Motor neuron (in vitro differentiated cells): ENCODE data around the gene FGR. TPM values are rescaled to one million over a fixed set of nuclear protein-coding genes. Genes with fewer than 3 reads are reported as not detected.

ENCODE experiments used
- ATAC-seq, 8 experiments: fragments of 200-7000 bp; cut with Tn5 transposase; replicated peaks in 6 of 8; 2 replicates each; pipeline ENCODE4 v1.8.0; 2021; ENCODE audit warnings: mild to moderate bottlenecking in 8 of 8, moderate library complexity in 8 of 8
- H3K27ac ChIP-seq, 2 donors: fragments of 250-450 bp; sonication (Bioruptor Pico); 2 replicates each; pipeline ENCODE4 v1.9.0; 2021; ENCODE audit warnings: antibody characterized with exemption in 2 of 2, mild to moderate bottlenecking in 2 of 2, moderate library complexity in 1 of 2
- H3K4me1 ChIP-seq, 2 donors: fragments of 250-450 bp; sonication (Bioruptor Pico); replicated peaks in 1 of 2; 2 replicates each; pipeline ENCODE4 v1.6.1; 2021; ENCODE audit warnings: antibody characterized with exemption in 2 of 2, mild to moderate bottlenecking in 2 of 2, moderate library complexity in 1 of 2
- H3K4me3 ChIP-seq, 5 donors: fragments of 250-450 bp; sonication (Bioruptor Pico); 2 replicates each; pipeline ENCODE4 v1.9.0; 2021; ENCODE audit warnings: antibody characterized with exemption in 5 of 5, mild to moderate bottlenecking in 5 of 5, moderate library complexity in 4 of 5
- WGBS, 10 experiments: fragments of 450-650 bp; shearing (Covaris generic); methylation state at CpG; one replicate each; pipeline ENCODE4 v1.0.0; 2022; 5-methylcytosine and 5-hydroxymethylcytosine counted together
- in situ Hi-C, 9 experiments: fragments of 400-800 bp; cut with MboI; loops; one replicate each; pipeline ENCODE4 v1.15.0; 2021; ENCODE audit warnings: low sequenced_read_pairs in 9 of 9, low pct_unique_long_range_greater_than_20kb in 2 of 9; ENCODE audit not compliant: unreplicated experiment in 9 of 9
- total RNA-seq, 8 experiments: library from RNA; unstranded; fragments of 300-600 nt; gene quantifications; 2 replicates each; pipeline versions ENCODE4 v1.2.3 to v1.2.4, GENCODE V29; 2022

The FGR gene
- total RNA-seq, 8 experiments from 2014 or later, result 0.08 to 0.71 (median 0.18) TPM; not detected in 3

- peaks cover 15 to 26% of the 10 kb centered on the region in 2 donors for H3K4me1 ChIP-seq
- in situ Hi-C loops, result loop anchor here in 1 of 9 experiments (25.0 kb wide), 1 partner anchor 347 kb away; the partner anchor contains the start of gene TMEM222
- peak overlapping the region in 1 of 5 donors; percentile 47 for H3K4me3 ChIP-seq
- no peak overlapping the region for H3K27ac ChIP-seq
- 0 to 80% (median 57%) methylated on average over 1 to 6 of the region's 7 CpGs; no CpG with 5 or more reads in 5 of the 10 experiments for WGBS, 10 experiments
- peak in 7 of 8 experiments; percentile 2 to 38 (median 29) for ATAC-seq
These were observed 24.0 kb upstream of the FGR start for GRCh38 chr1:27658951-27659496.

- H3K4me3 ChIP-seq, result no peak overlapping the region
- peak overlapping the region in 1 of 2 donors; percentile 62 for H3K27ac ChIP-seq
- ATAC-seq, result peak in 2 of 8 experiments; percentile 9 to 13
- peaks cover 15 to 21% of the 10 kb centered on the region in 2 donors for H3K4me1 ChIP-seq
- 67 to 100% (median 78%) methylated on average over 1 to 5 of the region's 7 CpGs; no CpG with 5 or more reads in 3 of the 10 experiments for WGBS, 10 experiments
- in situ Hi-C loops, result loop anchor here in 1 of 9 experiments (25.0 kb wide), 1 partner anchor 344 kb away; the partner anchor contains the start of gene TMEM222
These were observed 21.3 kb upstream of the FGR start for GRCh38 chr1:27656157-27656893.

- WGBS, 10 experiments, result 25 to 83% (median 56%) methylated on average over 1 to 8 of the region's 11 CpGs; no CpG with 5 or more reads in 1 of the 10 experiments
- H3K4me3 ChIP-seq, result no peak overlapping the region
- in situ Hi-C loops, result loop anchor here in 1 of 9 experiments (25.0 kb wide), 1 partner anchor 343 kb away; the partner anchor contains the start of gene TMEM222
- peaks cover 21 to 30% of the 10 kb centered on the region in 2 donors for H3K4me1 ChIP-seq
- H3K27ac ChIP-seq, result peak overlapping the region; percentile 49 to 62
- ATAC-seq, result peak in 3 of 8 experiments; percentile 22 to 34 (median 28)
These were observed 20.4 kb upstream of the FGR start for GRCh38 chr1:27655151-27655937.

GRCh38 chr1:27652111-27652864, 17.3 kb upstream of the FGR start:
- WGBS, 10 experiments, result 61 to 100% (median 96%) methylated on average over 1 to 5 of the region's 5 CpGs; no CpG with 5 or more reads in 1 of the 10 experiments
- ATAC-seq, result no peak
- in situ Hi-C loops, result loop anchor here in 1 of 9 experiments (25.0 kb wide), 1 partner anchor 340 kb away; the partner anchor contains the start of gene TMEM222

GRCh38 chr1:27650539-27651175, 15.7 kb upstream of the FGR start:
- ATAC-seq, result peak; percentile 74 to 94 (median 86)

More at GRCh38 chr1:27652111-27652864, 17.3 kb upstream of the FGR start:
- Histone ChIP-seq H3K27ac (no peak overlapping the region), H3K4me1 (peaks cover 22 to 29% of the 10 kb centered on the region in 2 donors), H3K4me3 (no peak overlapping the region)

GRCh38 chr1:27650171-27650538, 15.2 kb upstream of the FGR start:
- Histone ChIP-seq H3K27ac (no peak overlapping the region), H3K4me1 (peaks cover 13 to 18% of the 10 kb centered on the region in 2 donors), H3K4me3 (no peak overlapping the region)
- in situ Hi-C loops, result loop anchor here in 1 of 9 experiments (25.0 kb wide), 1 partner anchor 338 kb away; the partner anchor contains the start of gene TMEM222
- WGBS, 10 experiments, result 0 to 88% (median 70%) methylated on average over 1 of the region's 1 CpG; no CpG with 5 or more reads in 6 of the 10 experiments
- peak in 2 of 8 experiments; percentile 12 for ATAC-seq

More at GRCh38 chr1:27650539-27651175, 15.7 kb upstream of the FGR start:
- no peak overlapping the region for H3K4me3 ChIP-seq
- H3K27ac ChIP-seq, result no peak overlapping the region
- peaks cover 18 to 23% of the 10 kb centered on the region in 2 donors for H3K4me1 ChIP-seq
- in situ Hi-C loops, result loop anchor here in 1 of 9 experiments (25.0 kb wide), 1 partner anchor 338 kb away; the partner anchor contains the start of gene TMEM222
- WGBS, 10 experiments, result 0 to 57% (median 47%) methylated on average over 1 to 6 of the region's 7 CpGs; no CpG with 5 or more reads in 3 of the 10 experiments

- in situ Hi-C loops, result loop anchor here in 1 of 9 experiments (25.0 kb wide), 1 partner anchor 237 kb away; no protein-coding TSS in a partner anchor
These were observed 14.3 kb upstream of the FGR start for GRCh38 chr1:27649306-27649635.

GRCh38 chr1:27648602-27649305, 13.8 kb upstream of the FGR start:
- no peak overlapping the region for H3K4me3 ChIP-seq
- H3K4me1 ChIP-seq, result peaks cover 7 to 12% of the 10 kb centered on the region in 2 donors
- H3K27ac ChIP-seq, result no peak overlapping the region
- ATAC-seq, result no peak
- 40 to 100% (median 87%) methylated on average over 1 to 6 of the region's 6 CpGs; no CpG with 5 or more reads in 1 of the 10 experiments for WGBS, 10 experiments
- in situ Hi-C loops, result loop anchor here in 1 of 9 experiments (25.0 kb wide), 1 partner anchor 236 kb away; no protein-coding TSS in a partner anchor

More at GRCh38 chr1:27649306-27649635, 14.3 kb upstream of the FGR start:
- 80 to 100% (median 94%) methylated on average over 1 to 11 of the region's 11 CpGs; no CpG with 5 or more reads in 2 of the 10 experiments for WGBS, 10 experiments
- Histone ChIP-seq H3K4me3 (no peak overlapping the region), H3K27ac (no peak overlapping the region), H3K4me1 (peaks cover 7 to 12% of the 10 kb centered on the region in 2 donors)
- no peak for ATAC-seq

- no peak overlapping the region for H3K4me3 ChIP-seq
- 67 to 100% (median 91%) methylated on average over 2 to 5 of the region's 5 CpGs; no CpG with 5 or more reads in 2 of the 10 experiments for WGBS, 10 experiments
- no peak for ATAC-seq
- H3K27ac ChIP-seq, result no peak overlapping the region
- in situ Hi-C loops, result loop anchor here in 1 of 9 experiments (25.0 kb wide), 1 partner anchor 235 kb away; no protein-coding TSS in a partner anchor
- peaks cover 7 to 12% of the 10 kb centered on the region in 2 donors for H3K4me1 ChIP-seq
These were observed 12.3 kb upstream of the FGR start for GRCh38 chr1:27647328-27647727.

- no peak for ATAC-seq
- 71 to 100% (median 80%) methylated on average over 2 to 7 of the region's 8 CpGs; no CpG with 5 or more reads in 6 of the 10 experiments for WGBS, 10 experiments
- H3K27ac ChIP-seq, result no peak overlapping the region
- in situ Hi-C loops, result loop anchor here in 1 of 9 experiments (25.0 kb wide), 1 partner anchor 234 kb away; no protein-coding TSS in a partner anchor
- H3K4me3 ChIP-seq, result no peak overlapping the region
- peaks cover 7 to 12% of the 10 kb centered on the region in 2 donors for H3K4me1 ChIP-seq
These were observed 11.7 kb upstream of the FGR start for GRCh38 chr1:27646676-27647075.

- no peak overlapping the region for H3K4me3 ChIP-seq
- no peak overlapping the region for H3K27ac ChIP-seq
- peak in 1 of 8 experiments; percentile 15 for ATAC-seq
- peaks cover 0 to 1% of the 10 kb centered on the region in 2 donors for H3K4me1 ChIP-seq
- in situ Hi-C loops, result loop anchor here in 1 of 9 experiments (25.0 kb wide), 1 partner anchor 233 kb away; no protein-coding TSS in a partner anchor
- WGBS, 10 experiments, result 86 to 93% (median 89%) methylated on average over 3 of the region's 4 CpGs; no CpG with 5 or more reads in 7 of the 10 experiments
These were observed 10.1 kb upstream of the FGR start for GRCh38 chr1:27645071-27645415.
